NCI-H460 (cell line): ENCODE results near the gene F2RL2. TPM values are rescaled to one million over a fixed set of nuclear protein-coding genes. Genes with fewer than 3 reads are reported as not detected.
A peak's percentile ranks its signal among the peaks of the same experiment; 100 is the strongest.
"Not testable (repeated sequence)": the region's sequence is repeated elsewhere in the genome, so short reads cannot be mapped to it uniquely, and the experiment has no call there.

Experiments
- DNase-seq: peaks from one replicate; pipeline ENCODE4 v3.0.0-alpha.2; 2016; ENCODE audit warnings: low read depth; ENCODE audit errors: extremely low read depth
- total RNA-seq: library from RNA; depleted of rRNA; stranded (reverse); fragments of >200 nt; shearing (Covaris generic); gene quantifications from 2 replicates; pipeline ENCODE4 v1.2.3, GENCODE V29; 2014

The F2RL2 gene
- total RNA-seq, 1 experiment from 2014 or later = 41.5 TPM

DNA sequence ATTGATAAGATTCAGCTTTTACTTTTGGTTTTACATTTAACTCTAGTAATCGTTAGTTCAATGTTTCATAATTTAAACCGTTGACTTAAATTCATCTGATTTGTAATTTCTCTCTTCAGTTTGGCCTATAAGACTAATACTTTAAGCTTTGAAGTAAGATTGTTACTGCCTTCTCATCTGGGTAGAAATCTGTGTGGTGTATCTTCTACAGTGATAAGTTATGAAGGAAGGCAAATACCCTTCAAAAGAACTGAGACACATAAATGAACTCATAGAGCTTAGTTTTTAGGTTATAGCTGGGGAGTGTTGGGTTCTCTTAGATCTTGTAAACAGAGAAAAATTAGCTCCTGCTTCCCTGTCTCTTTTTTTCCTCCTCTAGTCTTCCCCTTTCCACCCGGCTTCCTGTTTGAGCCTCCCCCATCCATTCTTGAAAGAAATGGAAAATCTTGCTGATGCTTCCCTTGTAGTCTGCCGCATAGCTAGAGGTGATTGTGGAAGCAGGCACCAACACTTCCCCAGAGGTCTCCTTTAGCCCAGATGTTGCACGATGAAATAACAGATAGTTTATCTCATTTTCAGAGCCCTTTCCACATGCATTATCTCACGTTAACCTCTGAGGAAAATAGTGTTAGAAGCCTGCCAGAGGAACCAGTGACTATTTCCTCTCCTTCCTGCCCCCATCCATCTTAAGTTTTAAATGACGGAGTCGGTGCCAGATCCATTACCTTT, 2.0 kb upstream of the F2RL2 start:
- DNase-seq = no peak

DNA sequence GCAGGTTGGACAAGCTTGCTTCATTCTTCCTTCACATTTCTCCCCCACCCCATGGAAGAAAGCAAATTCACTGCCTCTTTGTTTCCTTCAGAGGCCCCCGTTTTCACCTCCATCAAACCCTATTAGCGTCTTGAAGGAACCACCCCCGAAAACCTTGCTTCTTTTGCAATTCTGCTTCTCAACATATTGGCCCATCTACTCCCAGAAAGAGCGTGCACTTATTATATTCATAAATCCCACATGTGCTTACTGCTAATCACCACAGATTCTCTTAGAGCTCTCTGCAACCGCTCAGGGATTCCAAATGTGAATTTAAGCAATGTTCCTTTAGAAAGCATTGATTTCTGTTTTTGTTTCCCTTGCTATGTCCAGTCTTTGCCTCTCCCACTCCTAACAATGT, 1.1 kb downstream of the F2RL2 start:
- DNase-seq = no peak

DNA sequence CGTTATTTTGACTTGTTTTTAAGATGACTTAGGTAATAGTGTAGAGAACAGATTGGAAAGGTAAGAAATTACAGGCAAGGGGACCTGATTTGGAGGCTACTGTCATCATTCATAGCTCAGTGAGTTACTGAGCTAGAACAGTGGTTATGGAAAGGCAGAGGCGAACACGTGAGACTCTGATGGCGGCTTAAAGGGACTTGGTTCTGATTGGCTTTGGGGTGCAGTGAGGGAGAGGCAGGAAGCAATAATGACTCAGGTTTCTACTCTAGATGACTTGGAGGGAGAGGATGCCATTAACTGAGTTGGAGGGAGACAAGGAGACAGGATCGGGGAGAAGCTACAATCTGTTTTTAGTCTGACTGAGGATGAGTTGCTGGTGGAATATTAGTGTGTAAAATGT, 3.0 kb downstream of the F2RL2 start:
- no peak for DNase-seq

DNA sequence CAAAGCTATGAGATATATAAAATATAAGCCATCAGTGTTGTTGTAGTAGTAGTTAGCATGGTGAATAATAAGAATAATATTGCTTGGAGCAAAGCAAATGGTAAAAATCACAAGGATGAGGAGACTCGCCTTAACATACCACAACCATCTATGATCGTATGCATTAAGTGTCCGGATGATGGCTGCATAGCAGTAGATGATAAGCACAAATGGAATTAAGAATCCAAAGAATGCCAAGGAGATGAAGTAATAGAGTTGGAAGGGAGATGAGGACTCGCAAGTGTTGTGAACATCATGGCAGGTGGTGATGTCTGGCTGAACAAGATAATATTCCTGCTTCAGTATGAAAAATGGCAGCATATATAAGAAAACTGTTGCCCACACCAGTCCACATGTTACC, 5.5 kb downstream of the F2RL2 start:
- DNase-seq = peak; percentile 35

DNA sequence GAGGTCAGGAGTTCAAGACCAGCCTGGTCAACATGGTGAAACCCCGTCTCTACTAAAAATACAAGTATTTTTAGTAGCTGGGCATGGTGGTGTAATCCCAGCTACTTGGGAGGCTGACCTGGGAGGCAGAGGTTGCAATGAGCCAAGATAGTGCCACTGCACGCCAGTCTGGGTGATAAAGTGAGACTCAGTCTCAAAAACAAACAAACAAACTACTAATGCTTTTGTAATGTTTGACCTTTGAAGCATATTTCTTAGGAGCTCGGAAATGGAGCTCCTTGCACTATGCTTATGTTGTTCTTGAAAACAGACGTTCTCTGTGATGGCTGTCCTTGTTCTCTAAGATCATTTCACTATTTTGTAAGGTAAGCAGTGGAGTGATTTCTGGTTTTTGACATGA, 6.0 kb downstream of the F2RL2 start:
- peak; percentile 48 for DNase-seq

DNA sequence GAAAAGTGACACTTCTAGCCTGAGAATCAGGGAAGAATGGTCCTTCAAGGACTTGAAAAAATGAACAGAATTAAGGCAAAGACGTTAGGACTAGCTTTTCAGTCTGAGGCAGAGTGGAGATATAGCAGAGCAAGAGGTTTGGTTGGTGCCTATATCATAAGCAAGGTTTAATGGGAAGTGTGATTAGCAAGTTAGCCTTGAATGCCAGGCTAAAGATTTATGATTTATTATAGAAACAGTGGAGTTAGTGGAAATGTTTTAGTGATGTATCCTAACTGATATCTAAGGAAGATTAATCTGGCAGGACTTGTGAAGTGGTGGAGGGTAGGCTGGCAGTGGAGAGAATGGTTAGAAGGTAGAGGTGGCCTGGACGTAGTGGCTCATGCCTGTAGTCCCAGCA, 7.0 kb downstream of the F2RL2 start:
- no peak for DNase-seq

DNA sequence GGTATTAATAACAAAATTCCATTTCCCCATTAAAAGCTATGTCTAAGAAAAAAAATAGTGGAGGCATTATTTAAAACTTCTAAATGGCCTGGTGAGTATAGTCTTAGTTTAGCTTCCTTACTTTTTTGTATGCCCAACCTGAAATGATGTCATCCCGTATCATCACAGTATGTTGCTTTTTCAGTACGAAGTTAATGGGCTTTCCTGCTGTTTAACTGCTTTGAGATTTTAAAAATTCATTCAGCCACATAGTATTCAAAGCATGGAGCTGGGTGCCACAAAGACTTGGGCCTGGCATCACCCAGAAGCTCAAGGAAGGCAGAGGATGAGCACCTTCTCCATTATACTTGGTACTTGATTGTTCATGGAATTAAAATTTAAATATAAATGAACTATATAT, 7.4 kb downstream of the F2RL2 start:
- no peak for DNase-seq

DNA sequence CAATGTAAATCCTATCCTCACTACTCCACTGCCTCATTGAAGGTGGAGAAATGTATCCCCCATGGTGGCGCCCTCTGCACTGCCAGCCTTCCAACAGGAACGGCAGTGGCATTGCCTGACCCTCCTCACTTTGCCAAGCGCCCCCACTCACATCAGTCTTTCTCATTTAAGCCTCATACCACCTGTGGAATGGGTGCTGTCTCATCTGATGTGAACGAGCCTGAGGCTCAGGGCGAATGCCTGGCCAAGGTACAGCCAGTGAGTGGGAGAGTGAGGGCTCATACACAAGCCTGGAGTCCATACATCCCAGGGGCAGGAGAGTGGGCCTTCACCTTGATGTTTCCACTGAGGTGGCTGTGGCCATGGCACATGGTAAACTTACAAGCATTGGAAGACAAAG, 10.3 kb downstream of the F2RL2 start:
- DNase-seq = no peak

DNA sequence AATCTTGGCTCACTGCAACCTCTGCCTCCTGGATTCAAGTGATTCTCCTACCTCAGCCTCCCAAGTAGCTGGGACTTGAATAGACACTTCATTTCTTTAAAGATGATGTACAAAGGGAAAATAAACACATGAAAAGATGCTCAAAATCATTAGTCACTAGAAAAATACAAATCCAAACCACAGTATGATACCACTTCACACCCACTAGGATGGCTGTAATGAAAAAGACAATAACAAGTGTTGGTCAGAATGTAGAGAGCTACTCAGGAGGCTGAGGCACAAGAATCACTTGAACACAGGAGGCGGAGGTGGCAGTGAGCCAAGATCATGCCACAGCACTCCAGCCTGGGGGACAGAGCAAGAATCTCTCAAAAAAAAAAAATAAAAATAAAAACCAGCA, 13.0 kb downstream of the F2RL2 start:
- no peak for DNase-seq

DNA sequence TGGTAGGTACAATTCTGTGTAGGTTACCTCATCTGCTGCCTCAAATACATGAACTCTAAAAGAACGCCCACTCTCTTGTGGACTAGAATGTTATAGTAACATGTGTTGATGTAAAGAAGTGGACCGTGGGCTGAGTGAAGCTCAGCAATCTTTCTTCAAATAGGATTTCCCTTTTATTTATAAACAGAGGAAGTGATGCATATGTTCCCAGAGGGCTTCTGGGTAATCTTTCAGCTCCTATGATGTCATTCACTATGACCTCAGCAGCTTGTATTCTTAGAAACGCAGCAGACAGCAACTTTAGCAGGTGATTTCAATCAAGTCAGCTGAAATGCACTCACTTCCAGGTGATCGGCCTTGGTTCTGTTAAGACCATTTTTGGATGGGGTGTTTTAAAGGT, 14.4 kb downstream of the F2RL2 start:
- no peak for DNase-seq

DNA sequence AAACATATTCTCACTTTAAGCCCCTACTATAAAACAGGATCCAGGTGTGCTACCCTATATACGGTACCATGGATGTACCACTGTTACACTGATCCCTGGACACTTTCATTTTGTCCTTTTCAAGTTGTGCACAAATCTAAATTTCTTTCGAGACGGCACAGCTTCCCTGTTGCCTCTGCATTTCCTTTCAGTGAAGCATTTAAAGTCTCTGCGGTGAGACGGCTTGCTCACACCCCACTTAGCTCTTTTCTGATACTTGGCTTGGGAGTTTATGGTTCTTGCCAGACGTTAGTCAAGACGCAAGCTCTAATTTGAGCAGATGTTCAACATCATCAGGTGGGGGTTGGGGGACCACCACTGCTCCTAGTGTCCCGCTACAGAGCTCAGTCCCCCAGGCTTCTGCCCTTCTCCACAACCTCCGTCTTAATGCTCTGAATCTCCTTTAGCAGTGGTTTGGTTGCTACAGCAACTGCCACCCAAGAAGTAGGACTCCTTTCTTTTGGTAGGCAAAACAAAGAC, 15.8 kb downstream of the F2RL2 start:
- DNase-seq = no peak

DNA sequence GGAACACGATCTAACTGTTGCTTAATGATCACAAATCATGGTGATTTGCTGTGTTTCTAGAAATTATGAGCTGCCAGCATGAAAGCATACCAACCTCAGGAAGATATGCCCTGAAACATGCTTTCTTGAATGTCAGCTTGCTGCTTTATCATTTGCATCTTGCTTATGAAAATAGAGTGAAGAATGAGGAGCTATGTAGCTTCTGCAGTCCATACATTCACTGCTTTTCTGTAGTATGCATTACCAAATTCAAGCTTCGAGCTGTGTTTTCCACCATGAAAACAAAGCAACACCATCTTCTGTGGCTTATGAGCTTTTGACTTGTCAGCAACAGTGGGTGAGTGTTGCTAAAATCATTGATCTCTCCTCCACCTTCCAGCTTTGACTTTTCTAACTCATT, 16.5 kb downstream of the F2RL2 start:
- no peak for DNase-seq

DNA sequence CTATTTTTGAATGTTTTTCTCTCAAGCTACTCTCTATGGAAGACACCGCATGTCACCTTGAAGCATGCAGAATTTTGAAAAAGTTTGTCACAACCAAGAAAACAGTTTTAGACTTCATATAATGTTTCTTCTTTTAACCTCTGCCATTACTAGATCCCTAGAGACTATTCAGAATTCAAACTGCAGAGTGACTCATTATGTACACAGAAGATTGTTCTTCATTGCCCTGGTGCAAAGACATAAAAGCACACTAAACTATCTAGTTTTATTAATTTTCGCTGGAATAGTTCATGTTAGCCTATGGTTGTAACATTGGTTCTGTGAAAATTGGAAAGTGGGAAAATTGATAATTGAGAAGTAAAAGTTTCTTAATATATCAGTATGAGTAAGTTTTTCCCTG, 18.4 kb downstream of the F2RL2 start:
- DNase-seq = no peak

DNA sequence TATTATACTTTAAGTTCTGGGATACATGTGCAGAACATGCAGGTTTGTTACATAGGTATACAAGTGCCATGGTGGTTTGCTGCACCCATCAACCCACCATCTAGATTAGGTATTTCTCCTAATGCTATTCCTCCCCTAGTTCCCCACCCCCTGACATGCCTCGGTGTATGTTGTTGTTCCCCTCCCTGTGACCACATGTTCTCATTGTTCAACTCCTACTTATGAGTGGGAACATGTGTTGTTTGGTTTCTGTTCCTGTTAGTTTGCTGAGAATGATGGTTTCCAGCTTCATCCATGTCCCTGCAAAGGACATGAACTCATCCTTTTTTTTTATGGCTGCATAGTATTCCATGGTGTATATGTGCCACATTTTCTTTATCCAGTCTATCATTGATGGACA, 19.2 kb downstream of the F2RL2 start:
- not testable (repeated sequence) for DNase-seq

DNA sequence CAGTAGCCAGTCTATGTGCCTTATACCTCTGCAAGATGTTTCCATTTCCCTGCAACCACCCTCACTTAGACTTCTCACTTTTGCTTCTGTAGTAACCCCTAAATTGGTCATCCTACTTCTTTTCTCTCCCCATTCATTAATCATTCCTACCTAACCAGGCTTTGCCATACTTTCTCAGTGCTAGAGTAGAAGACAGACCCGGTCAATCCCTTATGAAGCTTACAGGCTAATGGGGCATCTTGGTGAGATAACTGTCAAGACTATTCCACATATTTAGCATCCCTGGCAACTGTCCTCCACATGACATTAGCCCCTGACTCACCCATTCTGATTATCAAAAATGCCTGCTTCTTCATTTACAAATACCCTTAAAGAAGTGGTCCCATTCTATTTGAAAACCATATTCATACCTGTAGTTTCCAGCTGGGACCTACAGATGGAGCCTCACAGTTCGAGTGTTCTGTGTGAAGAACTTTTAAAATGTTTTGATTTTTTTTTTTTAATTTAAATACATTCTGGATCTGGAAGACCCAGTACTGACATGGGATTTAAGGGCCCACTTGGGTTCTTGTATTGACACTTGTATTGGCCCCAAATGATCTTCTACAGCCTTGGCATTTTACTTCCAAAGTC, 21.0 kb downstream of the F2RL2 start:
- no peak for DNase-seq

DNA sequence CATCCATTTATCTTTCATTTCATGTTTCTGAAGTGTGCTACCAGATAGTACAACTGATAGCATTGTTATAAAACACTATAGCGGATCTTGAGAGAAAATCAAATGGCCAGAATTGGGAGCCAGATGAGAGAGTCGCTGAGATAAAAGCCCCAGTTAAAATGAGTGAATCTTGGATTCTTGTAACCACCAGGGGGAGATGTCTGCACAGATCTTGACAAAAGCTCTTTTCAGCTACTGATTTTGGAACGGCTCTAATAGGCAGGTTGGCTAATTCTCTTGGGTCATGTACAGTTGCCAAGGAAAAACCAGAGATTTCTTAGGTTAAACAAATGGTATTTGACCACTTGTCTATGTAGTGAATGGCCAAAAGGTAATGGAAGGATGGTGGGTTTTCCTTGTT, 21.7 kb downstream of the F2RL2 start:
- DNase-seq = peak; percentile 73

DNA sequence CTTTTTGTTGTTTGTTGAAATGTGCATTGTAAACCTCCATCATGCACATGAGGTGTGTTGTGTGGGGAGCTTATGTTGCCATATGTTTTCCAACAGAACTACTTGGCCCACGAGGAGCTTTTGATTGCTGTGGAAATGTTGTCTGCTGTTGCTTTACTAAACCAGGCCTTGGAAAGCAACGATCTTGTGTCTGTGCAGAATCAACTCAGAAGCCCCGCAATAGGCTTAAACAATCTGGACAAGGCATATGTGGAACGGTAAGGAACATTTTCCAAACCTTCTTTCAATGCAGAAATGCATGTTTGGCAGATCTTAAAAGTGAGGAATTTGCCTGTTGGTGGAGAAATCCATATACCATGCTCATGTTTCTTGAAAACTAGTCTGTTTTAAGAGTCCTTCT, 22.5 kb downstream of the F2RL2 start:
- no peak for DNase-seq

DNA sequence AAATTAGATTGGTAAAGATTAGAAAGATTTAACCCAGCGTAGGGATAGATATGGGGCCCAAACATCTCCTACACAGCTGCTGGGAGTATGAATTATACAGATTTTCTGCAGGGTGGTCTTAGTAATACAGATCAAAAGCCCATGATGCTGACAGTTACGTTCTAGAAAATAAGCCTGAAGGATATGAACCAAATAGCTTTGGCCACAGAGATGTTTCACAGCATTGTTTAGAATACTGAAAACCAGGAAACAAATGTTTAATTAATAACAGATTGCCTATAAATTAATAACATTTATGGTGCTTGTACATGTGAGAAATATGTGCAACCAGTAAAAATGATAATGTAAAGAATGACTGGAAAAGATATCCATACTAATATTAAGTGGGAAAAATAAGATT, 24.7 kb downstream of the F2RL2 start:
- DNase-seq = no peak

DNA sequence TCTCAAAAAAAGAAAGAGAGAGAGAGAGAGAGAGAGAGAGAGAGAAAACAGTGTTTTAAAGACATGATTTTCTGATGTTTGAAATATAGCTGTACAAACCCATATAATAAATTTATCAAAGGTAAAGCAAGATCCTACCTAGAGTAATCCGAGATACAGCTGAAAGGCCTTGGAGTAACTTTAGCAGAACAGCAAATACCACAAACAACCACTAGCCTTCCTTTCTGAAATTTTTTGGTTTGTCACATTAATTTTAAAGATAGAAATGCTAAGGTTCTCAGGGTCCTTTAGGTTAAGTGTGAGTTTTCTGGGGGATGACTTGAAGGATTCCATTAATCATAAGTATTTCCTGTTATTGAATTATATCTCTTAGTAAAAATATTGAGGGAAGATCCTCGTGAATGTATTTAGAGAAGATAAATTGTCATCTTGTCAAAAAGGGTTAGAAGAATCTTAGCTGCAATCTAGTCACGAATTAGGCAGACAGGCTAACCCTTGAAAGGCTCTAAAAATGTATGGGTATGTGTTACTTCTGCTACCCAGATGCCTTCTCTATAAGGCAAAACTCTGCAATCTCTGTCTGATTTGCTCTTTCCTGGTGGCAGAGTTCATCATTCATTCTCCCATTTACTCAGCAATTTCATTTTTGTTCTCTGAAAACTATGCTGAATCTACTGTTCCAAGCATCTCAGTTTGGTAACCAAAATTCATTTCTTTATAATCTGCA, 27.3 kb downstream of the F2RL2 start:
- no peak for DNase-seq

DNA sequence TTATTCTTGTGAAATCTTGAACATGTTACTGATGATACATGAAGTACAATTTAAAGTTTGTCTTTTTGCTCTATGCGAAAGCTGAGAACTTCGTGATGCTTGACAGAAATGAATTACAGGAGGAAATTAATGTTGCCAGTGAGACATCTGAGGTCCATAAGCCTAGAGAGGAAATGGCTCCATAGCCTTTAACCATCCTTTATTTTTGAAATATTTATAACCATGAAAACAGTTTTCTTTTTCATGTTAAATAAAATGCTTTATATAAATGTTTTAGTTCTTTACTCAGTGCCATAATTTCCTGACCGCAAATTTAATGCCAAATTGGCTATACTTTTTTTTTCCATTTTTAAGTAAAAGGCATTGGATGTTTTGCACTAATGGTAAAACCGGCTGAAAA, 29.1 kb downstream of the F2RL2 start:
- DNase-seq = no peak

DNA sequence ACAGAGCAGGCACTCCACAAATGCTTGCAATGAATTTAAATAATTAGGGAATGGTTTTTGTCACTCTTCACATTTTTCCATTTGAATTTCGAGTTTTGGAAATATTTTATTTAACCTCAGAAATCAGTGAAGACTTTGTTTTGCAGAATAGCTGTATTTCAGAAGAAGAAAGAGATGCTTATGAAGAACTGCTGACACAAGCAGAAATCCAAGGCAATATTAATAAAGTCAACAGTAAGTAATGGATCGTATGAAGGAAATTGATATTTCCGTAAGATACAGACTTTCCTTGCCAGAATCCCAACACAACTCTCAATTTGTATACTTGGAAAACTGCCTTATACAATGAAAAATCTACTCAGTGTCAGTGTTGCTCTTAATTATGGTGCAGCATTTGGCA, 30.5 kb downstream of the F2RL2 start:
- no peak for DNase-seq

DNA sequence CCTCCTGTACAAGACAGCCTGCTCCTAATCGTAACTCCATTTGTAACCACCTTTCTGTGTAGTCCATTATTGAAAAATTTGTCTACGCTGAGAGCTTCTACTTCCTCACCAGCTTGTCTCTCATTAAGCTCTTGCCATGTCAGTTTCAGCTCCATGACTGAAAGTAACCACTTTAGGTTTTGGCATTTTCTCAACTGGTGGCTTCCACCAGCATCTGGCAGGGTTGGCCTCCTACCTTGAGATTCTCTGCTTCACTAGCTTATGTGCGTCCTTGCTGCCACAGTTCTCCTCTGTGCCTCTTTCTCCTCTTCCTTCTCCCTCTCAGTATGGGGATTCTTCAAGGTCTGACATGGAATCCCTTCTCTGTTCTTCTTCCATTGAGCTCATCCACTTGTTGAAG, 31.8 kb downstream of the F2RL2 start:
- no peak for DNase-seq
